Measurements from ENCODE around the gene ABCA9.

ABCA9 gene

GRCh38 chr17:69067274-69068047 is 6.7 kb upstream of the ABCA9 start:
- DNase-seq (ENCODE audit: low read depth): no peak

GRCh38 chr17:69066482-69066881 is 5.8 kb upstream of the ABCA9 start:
- no peak for DNase-seq (ENCODE audit: low read depth)

GRCh38 chr17:69065113-69065512 is 4.4 kb upstream of the ABCA9 start:
- no peak for DNase-seq (ENCODE audit: low read depth)

- DNase-seq (ENCODE audit: low read depth): no peak
Observed at GRCh38 chr17:69064476-69064875, 3.7 kb upstream of the ABCA9 start.

GRCh38 chr17:69064001-69064400 is 3.3 kb upstream of the ABCA9 start:
- DNase-seq (ENCODE audit: low read depth): no peak

GRCh38 chr17:69062860-69063581 is 2.3 kb upstream of the ABCA9 start:
- DNase-seq (ENCODE audit: low read depth): no peak

- DNase-seq (ENCODE audit: low read depth): no peak
Observed at GRCh38 chr17:69061721-69062556, 1.2 kb upstream of the ABCA9 start.

- DNase-seq (ENCODE audit: low read depth): no peak
Observed at GRCh38 chr17:69059458-69060175, 1.1 kb downstream of the ABCA9 start.

GRCh38 chr17:69058165-69058564 is 2.6 kb downstream of the ABCA9 start:
- DNase-seq (ENCODE audit: low read depth): no peak

GRCh38 chr17:69057280-69057679 is 3.4 kb downstream of the ABCA9 start:
- no peak for DNase-seq (ENCODE audit: low read depth)

GRCh38 chr17:69056179-69056823 is 4.4 kb downstream of the ABCA9 start:
- no peak for DNase-seq (ENCODE audit: low read depth)

GRCh38 chr17:69055334-69055733 is 5.4 kb downstream of the ABCA9 start:
- no peak for DNase-seq (ENCODE audit: low read depth)

- DNase-seq (ENCODE audit: low read depth): no peak
Observed at GRCh38 chr17:69050999-69051775, 9.5 kb downstream of the ABCA9 start.

GRCh38 chr17:69048634-69049033 is 12.1 kb downstream of the ABCA9 start:
- no peak for DNase-seq (ENCODE audit: low read depth)

GRCh38 chr17:69047368-69048263 is 13.1 kb downstream of the ABCA9 start:
- no peak for DNase-seq (ENCODE audit: low read depth)

GRCh38 chr17:69046121-69046807 is 14.5 kb downstream of the ABCA9 start:
- no peak for DNase-seq (ENCODE audit: low read depth)

GRCh38 chr17:69045646-69046045 is 15.1 kb downstream of the ABCA9 start:
- no peak for DNase-seq (ENCODE audit: low read depth)

- DNase-seq (ENCODE audit: low read depth): no peak
Observed at GRCh38 chr17:69044371-69044770, 16.4 kb downstream of the ABCA9 start.

Measured in stimulated activated CD4-positive, alpha-beta T cell treated with anti-CD3 and anti-CD28 coated beads, Interleukin-2, amount 100 ng/mL, for 4 hours (primary cell).